GM21737 (cell line): ENCODE data around the gene ZNF407.

ENCODE experiments used
- ATAC-seq: cut with Tn5 transposase; IDR thresholded peaks from one replicate; pipeline ENCODE4 v1.9.1; 2021; ENCODE audit warnings: mild to moderate bottlenecking, moderate library complexity; ENCODE audit not compliant: unreplicated experiment

ZNF407 gene

DNA sequence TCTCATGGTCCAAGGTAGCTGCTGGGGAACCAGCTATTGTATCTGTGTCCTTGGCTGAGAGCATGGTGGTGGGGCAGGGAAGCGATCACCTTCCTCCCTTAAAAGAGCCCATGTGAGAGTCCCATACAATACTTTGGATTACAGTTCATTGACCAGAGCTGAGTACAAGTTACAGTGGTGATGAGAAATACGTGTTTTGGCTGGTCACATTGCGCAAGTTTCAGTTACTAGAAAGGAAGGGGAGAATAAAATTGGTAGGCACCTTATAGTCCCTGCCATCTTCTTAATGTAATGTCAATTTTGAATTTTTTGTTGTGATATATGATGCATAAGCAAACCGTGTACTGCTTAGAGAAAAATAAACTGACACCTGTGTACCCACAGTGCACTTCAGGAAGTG, 67.7 kb downstream of the ZNF407 start:
- ATAC-seq = no peak

- no peak for ATAC-seq
These were observed 68.2 kb downstream of the ZNF407 start for GRCh38 chr18:74665905-74666304.

GRCh38 chr18:74669136-74669798, 71.6 kb downstream of the ZNF407 start:
- no peak for ATAC-seq

- ATAC-seq = no peak
These were observed 74.7 kb downstream of the ZNF407 start for GRCh38 chr18:74672371-74672770.

- ATAC-seq = no peak
These were observed 76.8 kb downstream of the ZNF407 start for GRCh38 chr18:74674487-74674886.

- ATAC-seq = no peak
These were observed 81.5 kb downstream of the ZNF407 start for GRCh38 chr18:74679006-74679678.

DNA sequence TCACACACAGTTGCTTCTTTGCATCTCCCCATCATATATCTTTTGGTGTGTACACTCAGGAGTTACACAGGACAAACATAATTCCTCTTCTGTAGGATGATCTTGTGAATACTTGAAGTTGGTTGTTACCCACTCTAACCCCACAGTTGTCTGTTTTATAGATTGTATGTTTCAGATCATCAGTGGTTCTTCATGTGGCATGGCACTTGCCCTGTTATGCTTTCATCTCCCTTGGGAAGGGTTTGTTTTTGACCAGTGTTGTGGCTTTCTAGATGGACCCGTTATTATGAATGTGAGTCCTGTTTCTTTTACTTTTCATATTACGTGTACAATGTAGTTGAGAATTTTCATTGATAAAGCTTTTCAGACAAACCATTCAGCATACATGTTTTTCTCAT, 82.0 kb downstream of the ZNF407 start:
- ATAC-seq = no peak

- ATAC-seq = no peak
These were observed 84.7 kb downstream of the ZNF407 start for GRCh38 chr18:74682141-74682990.

- no peak for ATAC-seq
These were observed 85.3 kb downstream of the ZNF407 start for GRCh38 chr18:74682991-74683297.

GRCh38 chr18:74683573-74683972, 85.9 kb downstream of the ZNF407 start:
- ATAC-seq = no peak

DNA sequence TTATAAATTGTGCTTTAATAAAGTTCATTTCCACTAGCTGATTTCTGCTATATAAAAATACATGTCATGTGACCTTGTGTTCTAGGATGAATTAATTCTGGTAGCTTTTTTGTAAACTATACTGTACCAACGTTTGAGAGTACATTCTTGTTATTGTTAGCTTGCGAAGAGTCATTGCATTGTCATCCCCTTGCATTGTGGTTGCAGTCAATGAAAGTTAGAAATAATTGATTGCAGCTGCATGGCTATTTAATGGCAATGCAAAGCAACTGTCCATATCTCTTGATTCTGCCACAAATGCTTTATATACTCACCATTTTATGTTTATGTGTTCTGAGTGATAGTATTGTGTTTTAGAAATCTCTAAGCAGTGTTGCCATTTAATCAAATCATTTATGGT, 91.6 kb downstream of the ZNF407 start:
- no peak for ATAC-seq

GRCh38 chr18:74692367-74693013, 94.8 kb downstream of the ZNF407 start:
- ATAC-seq = no peak

DNA sequence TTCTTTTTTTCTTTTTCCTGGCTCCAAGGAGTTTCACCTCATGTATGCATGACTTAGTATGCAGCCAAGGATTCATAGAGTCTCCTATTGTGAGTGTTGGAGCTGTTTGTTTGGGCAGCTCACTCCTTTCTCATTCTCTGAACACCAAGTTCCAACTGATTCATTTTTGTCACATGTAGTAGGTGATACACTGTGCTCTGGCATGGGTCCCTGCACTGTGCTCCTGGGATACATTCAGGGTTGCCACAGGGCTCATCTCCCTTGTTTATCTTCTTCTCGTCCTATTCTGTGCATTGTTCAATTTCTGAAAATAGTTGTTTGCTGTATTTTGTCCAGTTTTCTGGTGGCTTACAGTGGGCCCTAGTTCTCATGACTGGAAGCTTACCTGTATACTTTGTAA, 96.8 kb downstream of the ZNF407 start:
- no peak for ATAC-seq

DNA sequence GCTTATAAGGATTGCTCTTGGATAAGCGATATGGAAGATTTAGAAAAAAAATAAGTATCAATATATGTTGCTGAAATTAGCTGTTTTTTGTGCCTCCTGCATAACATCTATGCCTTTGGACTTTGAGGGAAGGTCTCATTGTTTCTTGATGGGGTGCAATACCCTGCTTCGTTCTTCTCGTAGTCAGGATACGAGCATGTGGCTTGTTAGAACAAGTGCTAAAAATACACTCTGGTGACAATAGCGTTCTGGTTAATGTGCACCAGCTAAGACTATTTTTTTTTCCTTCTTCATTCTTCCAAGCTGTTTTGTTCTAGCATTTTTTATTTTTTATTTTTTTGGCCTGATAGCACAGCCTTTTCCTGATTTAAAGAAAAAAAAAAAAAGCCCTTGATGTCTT, 97.5 kb downstream of the ZNF407 start:
- no peak for ATAC-seq

- no peak for ATAC-seq
These were observed 101.2 kb downstream of the ZNF407 start for GRCh38 chr18:74698881-74699280.

DNA sequence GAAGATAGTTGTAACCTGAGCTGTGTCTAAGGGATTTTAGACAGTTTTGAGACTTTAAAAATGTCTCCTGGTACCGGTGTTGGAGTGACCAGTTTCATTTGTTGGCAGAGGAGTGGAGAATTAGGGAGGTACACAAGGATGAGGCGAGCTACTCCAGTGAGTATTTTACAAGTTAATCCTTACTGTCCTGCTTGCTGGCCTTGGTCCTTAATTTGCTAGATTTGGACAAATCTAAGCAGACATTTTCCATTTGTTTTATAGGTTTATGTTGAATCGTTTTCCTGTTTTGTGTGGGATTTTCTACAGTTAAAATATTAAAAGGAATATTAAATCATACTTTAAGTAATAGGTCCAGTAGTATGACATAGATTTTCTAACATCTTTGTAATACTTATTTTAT, 101.8 kb downstream of the ZNF407 start:
- ATAC-seq = no peak

DNA sequence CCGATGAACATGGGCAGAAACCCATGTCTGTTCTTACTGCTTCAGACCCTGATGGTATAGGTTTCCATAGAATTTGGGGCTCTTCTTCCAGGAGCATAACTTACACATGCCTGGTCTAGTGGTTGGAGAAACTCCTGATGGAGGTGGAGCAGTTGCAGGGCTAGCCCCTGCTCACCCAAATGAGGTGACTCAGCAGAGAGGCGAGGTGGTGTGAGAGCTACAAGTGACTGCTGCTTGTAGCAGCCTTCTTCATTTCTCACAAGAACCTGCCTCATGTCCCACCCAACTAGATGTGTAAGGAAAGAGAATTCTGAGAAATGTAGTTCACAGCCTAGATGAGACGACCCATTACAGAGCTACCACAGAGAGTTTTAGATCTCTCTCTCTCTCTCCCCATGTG, 105.3 kb downstream of the ZNF407 start:
- no peak for ATAC-seq

DNA sequence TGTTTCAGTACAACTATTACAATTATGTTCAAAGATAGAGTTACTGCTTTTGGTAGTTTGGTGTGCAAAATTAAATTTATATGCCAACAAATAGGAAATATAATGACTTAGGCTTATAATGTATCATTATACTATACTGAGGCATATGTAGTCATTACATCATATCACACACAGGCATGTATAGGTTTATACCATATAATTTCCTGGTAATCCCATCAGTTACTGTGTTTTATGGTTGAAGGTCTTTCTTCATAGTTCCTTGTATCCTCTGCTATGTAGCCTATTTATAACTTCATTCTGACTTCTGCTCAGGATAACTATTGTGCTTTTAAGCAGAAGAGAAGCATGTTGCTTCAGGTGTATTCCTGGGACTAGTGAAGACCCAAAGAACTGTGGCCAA, 110.5 kb downstream of the ZNF407 start:
- ATAC-seq = no peak

GRCh38 chr18:74709452-74709851, 111.8 kb downstream of the ZNF407 start:
- no peak for ATAC-seq

DNA sequence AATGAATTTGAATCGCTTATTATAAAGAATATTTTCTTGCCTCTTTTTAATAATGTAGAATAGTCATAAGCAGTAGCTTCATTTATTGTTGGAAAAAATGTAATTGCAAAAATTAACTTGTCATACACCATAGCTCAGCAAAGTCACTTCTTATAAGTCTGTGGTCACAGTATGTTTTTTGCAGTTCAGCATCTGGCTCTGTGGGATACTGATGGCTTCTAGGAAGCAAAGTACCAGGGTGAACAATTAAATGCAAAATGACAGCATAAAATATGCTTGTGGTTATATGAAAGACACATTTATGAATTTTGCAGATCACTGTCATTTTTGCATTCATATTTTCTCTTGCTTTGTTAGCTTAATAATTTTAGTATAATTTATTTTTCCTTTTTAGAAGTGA, 116.5 kb downstream of the ZNF407 start:
- ATAC-seq = no peak

- ATAC-seq = no peak
These were observed 117.1 kb downstream of the ZNF407 start for GRCh38 chr18:74714791-74715190.

DNA sequence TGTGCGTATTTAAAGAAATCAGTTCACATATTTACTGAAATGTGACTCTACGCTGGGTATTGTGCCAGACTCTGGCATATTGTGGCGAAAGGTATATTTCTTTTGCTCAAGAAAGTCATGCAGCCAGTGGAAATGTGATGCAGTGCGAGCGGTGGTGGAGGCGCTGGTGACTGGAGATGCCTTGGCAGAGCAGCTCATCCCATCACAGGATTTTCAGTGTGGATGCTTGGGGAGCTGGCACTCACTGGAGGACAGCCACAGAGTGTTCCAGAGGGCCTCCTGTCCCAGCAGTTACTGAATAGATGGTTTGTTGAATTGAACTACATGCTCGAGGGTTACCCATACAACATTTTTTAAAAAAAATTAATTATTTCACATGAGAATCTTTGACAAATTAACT, 117.6 kb downstream of the ZNF407 start:
- ATAC-seq = no peak
